Measurements from ENCODE around the gene DPF3. TPM values are rescaled to one million over a fixed set of nuclear protein-coding genes. Genes with fewer than 3 reads are reported as not detected.

Gene DPF3
- total RNA-seq, 2 experiments from 2014 or later, result 0.27 to 0.31 TPM

- H3K27ac Mint-ChIP-seq, result no peak overlapping the region
- intact Hi-C loops (cut with DNase I, micrococcal nuclease), result no loop called here
- Histone ChIP-seq H3K4me1 (ENCODE audit: insufficient read depth, low read length) (no peaks in the 10 kb centered on the region), H3K4me3 (ENCODE audit: low read length) (no peak overlapping the region), H3K9me3 (ENCODE audit: control insufficient read depth in 1 of 2, insufficient read depth in 1 of 2, low read length in 2 of 2) (peaks cover 0 to 2% of the 10 kb centered on the region in 2 experiments), H3K27ac (ENCODE audit: low read depth in 1 of 2, low read length in 2 of 2) (no peak overlapping the region), H3K27me3 (ENCODE audit: control insufficient read depth in 1 of 2, insufficient read depth in 2 of 2, low read length in 2 of 2) (no peaks in the 10 kb centered on the region), H3K36me3 (ENCODE audit: insufficient read depth, low read length) (no peaks in the 10 kb centered on the region)
- H3K4me3 Mint-ChIP-seq, result no peak overlapping the region
- POLR2A ChIA-PET, result no interaction called here
- TF ChIP-seq CTCF (IDR thresholded peaks at IDR 0.05), result no peak
- no peaks in the 10 kb centered on the region for H3K4me1 Mint-ChIP-seq (ENCODE audit: low read depth)
- ATAC-seq (ENCODE audit: poor library complexity), result no peak
- CTCF ChIA-PET, result no interaction called here
- H3K27me3 Mint-ChIP-seq, result no peaks in the 10 kb centered on the region
- no peaks in the 10 kb centered on the region for H3K36me3 Mint-ChIP-seq (ENCODE audit: low read depth)
- peaks cover 3% of the 10 kb centered on the region for H3K9me3 Mint-ChIP-seq
- no peak for DNase-seq
Observed at GRCh38 chr14:72686101-72686500, 207.8 kb downstream of the DPF3 start.

- H3K27ac ChIP-seq (ENCODE audit: low read depth in 1 of 2, low read length in 2 of 2), result no peak overlapping the region
- intact Hi-C loops (cut with DNase I, micrococcal nuclease), result no loop called here
- H3K4me1 ChIP-seq (ENCODE audit: insufficient read depth, low read length), result no peaks in the 10 kb centered on the region
- no peaks in the 10 kb centered on the region for H3K27me3 ChIP-seq (ENCODE audit: control insufficient read depth in 1 of 2, insufficient read depth in 2 of 2, low read length in 2 of 2)
- TF ChIP-seq CTCF (IDR thresholded peaks at IDR 0.05), result no peak
- H3K36me3 Mint-ChIP-seq (ENCODE audit: low read depth), result no peaks in the 10 kb centered on the region
- no peak for ATAC-seq (ENCODE audit: poor library complexity)
- H3K4me3 ChIP-seq (ENCODE audit: low read length), result no peak overlapping the region
- POLR2A ChIA-PET, result no interaction called here
- H3K27me3 Mint-ChIP-seq, result no peaks in the 10 kb centered on the region
- no peaks in the 10 kb centered on the region for H3K9me3 ChIP-seq (ENCODE audit: control insufficient read depth in 1 of 2, insufficient read depth in 1 of 2, low read length in 2 of 2)
- CTCF ChIA-PET, result no interaction called here
- H3K36me3 ChIP-seq (ENCODE audit: insufficient read depth, low read length), result no peaks in the 10 kb centered on the region
- no peak for DNase-seq
- H3K9me3 Mint-ChIP-seq, result peaks cover 3% of the 10 kb centered on the region
- H3K4me1 Mint-ChIP-seq (ENCODE audit: low read depth), result no peaks in the 10 kb centered on the region
- no peak overlapping the region for H3K27ac Mint-ChIP-seq
- no peak overlapping the region for H3K4me3 Mint-ChIP-seq
Observed at GRCh38 chr14:72685456-72685855, 208.4 kb downstream of the DPF3 start.

GRCh38 chr14:72683787-72684186 is 210.1 kb downstream of the DPF3 start:
- intact Hi-C loops (cut with DNase I, micrococcal nuclease), result no loop called here
- Mint-ChIP-seq H3K27me3 (no peaks in the 10 kb centered on the region), H3K4me3 (no peak overlapping the region), H3K9me3 (peaks cover 3% of the 10 kb centered on the region), H3K4me1 (ENCODE audit: low read depth) (no peaks in the 10 kb centered on the region), H3K36me3 (ENCODE audit: low read depth) (no peaks in the 10 kb centered on the region), H3K27ac (no peak overlapping the region)
- ChIA-PET POLR2A (no interaction called here), CTCF (no interaction called here)
- no peak for DNase-seq
- no peak for TF ChIP-seq CTCF (IDR thresholded peaks at IDR 0.05)
- Histone ChIP-seq H3K36me3 (ENCODE audit: insufficient read depth, low read length) (no peaks in the 10 kb centered on the region), H3K27ac (ENCODE audit: low read depth in 1 of 2, low read length in 2 of 2) (no peak overlapping the region), H3K9me3 (ENCODE audit: control insufficient read depth in 1 of 2, insufficient read depth in 1 of 2, low read length in 2 of 2) (no peaks in the 10 kb centered on the region), H3K4me3 (ENCODE audit: low read length) (no peak overlapping the region), H3K27me3 (ENCODE audit: control insufficient read depth in 1 of 2, insufficient read depth in 2 of 2, low read length in 2 of 2) (no peaks in the 10 kb centered on the region), H3K4me1 (ENCODE audit: insufficient read depth, low read length) (no peaks in the 10 kb centered on the region)
- no peak for ATAC-seq (ENCODE audit: poor library complexity)
